SIG-M5 treated with dmso at 0.1 percent for 504 hours (cell line): ENCODE data around the gene CNOT8.
"Not testable (repeated sequence)": the region's sequence is repeated elsewhere in the genome, so short reads cannot be mapped to it uniquely, and the experiment has no call there.

Experiments
- DNase-seq: peaks from one replicate; lab custom pipeline; 2025; ENCODE audit not compliant: unreplicated experiment; lab: John Stamatoyannopoulos, UW

CNOT8 gene

DNA sequence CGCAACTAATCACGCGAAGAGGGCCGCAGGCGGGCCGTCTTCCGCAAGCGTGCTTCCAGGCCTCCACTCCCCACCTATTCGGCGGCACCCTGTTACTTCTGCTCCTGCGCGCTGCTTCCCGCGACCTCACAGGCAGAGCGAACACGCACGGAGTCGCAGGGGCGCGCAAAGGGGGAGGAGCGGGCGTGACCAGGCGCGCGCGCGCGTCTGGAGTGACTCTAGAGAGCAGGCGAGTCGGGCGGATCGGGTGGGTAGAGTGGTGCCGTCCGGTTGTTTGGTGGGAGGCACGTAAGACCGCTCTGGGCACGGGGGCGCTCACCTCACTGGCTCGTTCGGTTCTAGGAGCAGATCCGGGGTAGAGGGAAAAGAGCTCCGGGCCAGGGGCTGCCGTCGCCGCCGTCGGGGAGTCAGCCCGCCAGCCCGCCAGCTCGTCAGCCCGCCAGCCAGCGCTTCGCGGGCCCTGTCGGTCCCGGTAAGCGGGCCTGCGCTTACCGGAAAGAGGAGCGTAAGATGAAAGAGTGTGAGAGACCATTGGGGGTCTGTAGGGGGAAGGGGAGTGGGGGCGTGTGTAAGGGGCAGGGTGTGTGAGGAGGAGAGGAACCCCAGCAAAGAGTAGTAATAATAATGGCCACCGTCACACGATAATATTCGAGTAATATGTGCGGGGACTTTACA is at the start of gene CNOT8:
TSS of gene CNOT8 (plus strand) at position 331 of the 675 bp plus-strand sequence. CDS start 4,652 bp downstream, outside the sequence.
- peak; percentile 98 for DNase-seq

DNA sequence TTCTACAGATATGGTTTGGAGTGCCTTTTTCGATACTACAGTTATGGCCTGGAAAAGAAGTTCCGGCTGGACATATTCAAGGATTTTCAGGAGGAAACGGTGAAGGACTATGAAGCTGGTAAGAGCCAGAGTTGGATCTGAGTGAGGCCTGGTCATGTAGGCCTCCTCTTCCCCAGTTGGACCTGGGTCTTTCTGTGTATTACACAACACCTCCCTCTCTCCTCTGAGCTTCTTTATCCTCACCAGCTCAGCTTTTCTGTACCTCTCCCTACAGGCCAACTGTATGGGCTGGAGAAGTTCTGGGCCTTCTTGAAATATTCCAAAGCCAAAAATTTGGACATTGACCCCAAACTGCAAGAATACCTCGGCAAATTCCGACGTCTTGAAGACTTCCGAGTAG is 47.2 kb upstream of the CNOT8 start:
- DNase-seq = no peak

DNA sequence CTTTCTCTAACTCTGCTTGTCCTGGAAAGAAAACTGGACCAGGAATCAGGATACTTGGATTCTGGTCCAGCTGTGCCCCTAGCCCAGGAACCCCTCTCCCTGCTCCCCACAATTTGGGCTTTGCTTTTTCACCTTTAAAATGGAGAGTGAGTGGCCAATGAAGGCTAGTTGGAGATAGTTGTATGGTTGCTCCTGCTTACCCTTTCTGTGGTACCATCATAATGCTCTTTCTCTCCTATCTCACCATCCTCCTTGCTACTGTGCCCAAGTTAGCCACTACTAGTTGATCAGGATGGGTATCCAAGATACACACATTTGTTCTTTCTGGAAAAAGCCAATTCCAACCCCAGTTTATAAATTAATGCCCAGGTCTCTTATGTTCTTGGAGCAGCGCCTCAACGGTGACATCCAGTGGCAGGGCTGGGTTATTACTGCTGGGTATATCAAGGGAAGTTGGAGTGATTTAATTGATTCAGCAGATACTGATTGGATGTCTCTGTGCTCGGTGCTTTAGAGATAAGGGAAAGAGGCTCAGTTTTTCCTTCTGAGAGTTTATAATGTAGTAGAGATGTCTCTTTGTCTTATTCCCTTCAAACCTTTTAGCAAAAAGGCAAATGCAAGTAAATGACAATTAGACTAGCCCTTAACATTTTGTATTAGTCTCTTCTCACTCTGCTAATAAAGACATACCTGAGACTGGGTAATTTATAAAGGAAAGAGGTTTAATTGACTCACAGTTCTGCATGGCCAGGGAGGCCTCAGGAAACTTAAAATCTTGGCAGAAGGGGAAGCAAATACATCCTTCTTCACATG is 46.6 kb upstream of the CNOT8 start:
- DNase-seq = peak; percentile 69

DNA sequence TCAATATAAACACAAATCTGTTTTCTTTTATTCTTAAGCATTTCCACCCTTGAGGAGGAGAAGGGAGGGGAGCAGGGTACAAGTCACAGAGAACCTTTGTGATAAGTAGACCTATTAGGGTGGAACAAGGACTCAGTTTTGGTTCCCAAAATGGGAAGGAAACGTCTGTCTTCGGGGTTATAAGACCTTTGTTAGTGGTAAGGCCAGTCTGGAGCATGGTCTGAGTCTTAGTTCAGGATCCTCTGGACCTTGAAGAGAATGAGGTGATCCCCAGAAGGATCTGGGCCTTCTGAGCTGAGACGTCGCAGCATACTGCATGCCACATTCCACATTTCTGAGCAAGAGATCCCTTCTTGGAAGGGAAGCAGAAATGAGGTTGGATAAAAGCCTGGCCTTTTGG is 45.3 kb upstream of the CNOT8 start:
- no peak for DNase-seq

DNA sequence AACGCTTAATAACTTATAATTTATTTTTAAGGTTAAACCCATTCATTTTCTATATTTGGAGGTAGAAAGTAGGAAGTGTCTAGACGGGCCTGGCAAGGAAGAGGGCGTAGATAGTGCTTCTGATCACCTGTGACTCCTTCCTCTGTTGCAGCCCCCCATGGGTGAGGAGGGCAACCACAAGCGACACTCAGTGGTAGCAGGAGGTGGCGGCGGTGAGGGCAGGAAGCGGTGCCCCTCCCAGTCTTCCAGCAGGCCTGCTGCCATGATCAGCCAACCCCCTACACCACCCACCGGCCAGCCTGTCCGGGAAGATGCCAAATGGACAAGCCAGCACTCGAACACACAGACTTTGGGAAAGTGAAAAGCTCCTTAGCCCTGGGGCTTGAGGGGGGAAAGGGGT is 44.7 kb upstream of the CNOT8 start:
- DNase-seq = no peak

DNA sequence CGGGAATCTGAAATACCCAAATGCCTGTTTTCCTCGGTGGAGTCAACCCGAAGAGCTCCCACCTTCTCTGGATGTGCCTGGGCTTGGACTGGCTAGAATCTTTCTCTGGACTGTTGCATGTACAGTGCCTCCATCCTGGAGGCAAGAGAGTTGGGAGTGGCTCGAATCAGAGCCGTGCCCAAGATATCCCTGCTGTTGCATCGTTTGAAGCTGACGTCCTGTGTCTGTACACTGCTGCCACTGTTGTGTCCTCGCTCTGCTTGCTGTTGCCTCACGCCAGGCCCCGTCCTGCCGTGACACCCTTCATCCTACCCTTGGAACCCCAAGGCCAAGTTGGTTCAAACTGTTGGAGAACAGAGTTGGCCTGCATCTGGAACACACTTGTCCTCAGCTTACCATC is 43.4 kb upstream of the CNOT8 start:
- DNase-seq = no peak

DNA sequence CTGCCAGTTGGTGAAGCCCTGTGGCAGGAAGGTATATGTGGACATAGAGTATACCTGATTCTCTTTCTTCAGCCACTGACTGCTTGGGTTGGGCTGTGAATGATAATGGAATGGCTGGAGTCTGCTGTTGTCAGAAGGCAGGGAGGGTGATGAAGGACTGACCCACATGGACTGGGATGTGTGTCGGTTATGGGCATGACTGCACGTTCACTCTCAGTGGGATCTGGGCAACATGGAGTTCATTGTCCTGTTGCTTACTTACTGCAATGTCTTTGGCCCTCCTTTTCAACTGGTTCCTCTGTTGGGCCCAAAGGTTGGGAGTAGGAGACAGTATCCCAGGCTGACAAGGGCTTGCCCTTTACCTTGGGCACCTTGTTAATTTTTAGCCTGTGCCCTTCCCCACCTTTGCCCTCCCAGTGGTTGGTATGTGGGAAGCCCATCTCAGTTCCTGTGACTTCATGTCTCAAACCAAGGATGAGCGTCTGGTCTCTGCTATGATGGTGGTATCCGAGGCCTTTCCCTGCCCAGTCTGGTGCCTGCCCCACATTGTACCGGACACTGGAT is 42.7 kb upstream of the CNOT8 start:
- no peak for DNase-seq

DNA sequence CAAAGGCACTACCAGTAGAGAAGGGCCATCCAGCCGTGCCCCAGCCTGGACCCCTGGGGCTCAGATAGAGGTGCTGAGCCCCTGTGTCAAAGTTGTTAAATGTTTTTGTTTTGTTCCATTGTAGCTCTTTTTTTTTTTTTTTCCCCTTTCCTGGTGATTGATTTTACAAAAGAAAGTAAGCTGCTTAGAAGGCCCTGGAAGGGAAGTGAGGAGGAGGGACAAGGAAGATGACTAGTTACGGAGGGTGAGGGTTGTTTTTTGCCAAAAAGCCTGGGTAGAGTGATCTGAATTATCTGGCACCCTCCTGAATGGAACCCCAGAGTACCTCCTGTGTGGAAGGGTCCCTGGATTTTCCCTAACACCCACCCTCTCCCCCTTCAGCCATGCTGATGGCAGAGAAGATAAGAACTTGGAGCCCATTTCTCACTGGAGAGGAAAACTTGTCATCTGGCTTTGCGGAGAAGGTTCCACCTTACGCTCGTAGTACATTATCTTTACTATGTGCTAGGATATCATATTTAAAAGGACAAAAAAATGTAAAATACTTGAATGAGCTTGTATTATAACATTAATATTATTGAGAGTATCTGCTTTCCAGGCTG is 41.4 kb upstream of the CNOT8 start:
- no peak for DNase-seq

DNA sequence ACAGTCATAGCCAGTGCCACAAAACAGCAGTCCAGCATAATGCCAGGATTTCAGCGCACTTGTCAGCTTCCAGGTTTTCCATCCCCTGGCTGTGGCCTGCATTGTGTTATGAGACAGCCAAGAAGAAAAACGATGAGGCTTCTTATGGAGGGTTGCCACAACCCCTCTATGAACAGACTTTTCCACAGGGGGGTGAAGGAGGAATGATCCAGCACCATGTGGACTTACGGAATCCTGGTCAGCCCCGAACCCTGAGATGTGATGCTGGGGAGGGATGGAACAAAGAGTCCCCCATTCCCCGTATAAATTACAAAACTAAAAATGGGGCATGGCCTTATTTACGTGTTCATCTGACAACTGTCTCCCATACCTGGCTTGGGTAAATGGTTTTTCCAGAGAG is 40.6 kb upstream of the CNOT8 start:
- no peak for DNase-seq

DNA sequence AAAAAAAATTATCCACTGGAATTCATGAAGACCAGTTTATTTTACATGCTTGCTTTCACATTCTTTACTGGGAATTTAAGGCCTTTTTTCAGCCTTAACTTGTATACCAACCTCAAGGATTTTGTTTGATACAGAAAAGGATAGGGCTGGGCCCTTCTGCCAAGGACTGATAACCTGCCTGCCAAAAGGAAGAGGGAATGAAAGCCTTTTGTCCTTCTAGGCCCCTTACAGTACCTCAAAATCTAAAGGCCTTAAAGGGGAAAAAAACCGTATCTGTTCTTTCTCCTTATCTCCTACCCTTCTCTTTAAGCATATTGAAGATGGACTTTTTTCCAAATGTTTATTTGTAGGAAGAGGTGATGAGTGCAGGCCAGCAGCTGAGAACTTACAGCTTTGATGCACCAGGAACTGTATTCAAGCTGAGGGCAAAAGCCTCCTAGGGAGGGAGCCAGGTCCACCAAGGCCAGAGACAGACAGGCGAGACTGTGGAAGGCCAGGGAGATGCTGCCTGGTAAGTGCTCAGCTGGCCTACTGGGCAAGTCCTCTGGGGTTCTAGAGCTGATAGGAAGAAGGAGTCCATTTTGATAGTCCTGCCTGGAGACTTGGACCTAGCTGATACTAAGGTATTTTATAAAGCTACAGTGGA is 39.8 kb upstream of the CNOT8 start:
- DNase-seq = no peak

DNA sequence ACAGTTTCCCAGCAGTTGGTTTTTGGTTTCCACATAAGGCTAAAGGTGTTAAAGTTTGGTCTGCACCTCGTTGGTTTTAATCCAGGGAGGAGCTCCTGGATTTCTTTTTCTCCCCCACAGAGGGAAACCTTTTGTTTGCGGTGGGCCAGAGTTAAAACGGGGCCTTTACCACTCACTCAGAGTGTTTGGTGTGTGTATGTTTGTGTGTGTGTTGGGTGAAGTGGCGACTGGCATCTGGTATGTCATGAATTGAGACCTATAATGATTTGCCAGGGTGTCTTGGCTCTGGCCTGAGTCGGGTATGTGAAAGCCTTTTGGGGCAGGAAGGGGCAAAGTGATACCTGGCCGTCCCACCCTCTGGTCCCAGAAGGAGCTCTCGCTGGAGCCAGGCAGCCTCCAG is 38.9 kb upstream of the CNOT8 start:
- no peak for DNase-seq

DNA sequence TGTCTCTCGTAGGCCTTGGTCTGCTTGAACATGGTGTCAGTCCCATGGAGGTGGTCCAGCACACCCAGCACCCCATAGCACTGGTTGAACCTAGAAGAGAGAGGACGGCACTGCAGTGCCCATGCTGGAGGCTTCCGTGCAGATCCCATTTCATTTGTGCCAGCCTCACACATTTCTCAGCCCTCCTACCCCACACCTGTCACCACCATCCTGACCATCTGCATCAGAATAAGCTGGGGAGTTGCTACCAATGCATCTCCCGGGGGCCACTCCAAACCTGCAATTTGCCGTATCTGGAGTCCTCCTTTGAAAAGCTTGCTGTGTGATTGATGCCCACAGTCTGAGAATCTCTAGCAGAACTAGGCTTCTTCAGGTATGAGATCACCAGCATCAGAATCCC is 38.0 kb upstream of the CNOT8 start:
- DNase-seq = no peak

DNA sequence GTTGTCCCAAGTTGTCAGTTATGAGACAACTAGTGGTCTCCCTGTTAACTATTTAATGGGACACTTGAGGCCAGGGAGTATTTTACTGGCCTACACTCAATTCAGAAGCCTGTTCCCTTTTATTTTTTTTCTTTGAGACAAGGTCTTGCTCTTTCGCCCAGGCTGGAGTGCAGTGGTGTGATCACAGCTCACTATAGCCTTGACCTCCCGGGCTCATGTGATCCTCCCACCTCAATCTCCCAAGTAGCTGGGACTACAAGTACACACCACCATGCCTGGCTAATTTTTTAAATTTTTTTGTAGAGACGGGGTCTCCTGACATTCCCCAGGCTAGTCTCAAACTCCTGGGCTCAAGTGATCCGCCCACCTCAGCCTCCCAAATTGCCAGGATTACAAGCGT is 35.5 kb upstream of the CNOT8 start:
- not testable (repeated sequence) for DNase-seq

DNA sequence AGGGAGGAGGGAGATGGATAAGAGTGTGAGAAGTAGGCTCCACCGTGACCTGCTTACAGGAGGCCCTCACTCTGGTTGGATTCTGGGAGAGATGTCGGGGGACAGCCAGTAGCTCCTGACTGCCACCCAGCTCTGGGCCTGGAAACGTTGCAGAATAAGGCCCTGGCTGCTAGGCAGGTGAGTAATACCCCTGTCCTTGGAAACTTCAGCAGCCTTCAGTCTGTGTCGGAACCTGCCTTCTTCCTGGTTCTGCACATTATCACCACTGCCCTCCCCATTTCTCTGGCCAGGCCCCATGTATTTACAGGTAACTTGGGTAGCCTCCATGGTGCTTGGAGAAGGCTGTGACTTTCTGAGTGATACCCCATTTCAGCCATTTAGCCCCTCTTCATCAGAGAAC is 34.8 kb upstream of the CNOT8 start:
- no peak for DNase-seq

DNA sequence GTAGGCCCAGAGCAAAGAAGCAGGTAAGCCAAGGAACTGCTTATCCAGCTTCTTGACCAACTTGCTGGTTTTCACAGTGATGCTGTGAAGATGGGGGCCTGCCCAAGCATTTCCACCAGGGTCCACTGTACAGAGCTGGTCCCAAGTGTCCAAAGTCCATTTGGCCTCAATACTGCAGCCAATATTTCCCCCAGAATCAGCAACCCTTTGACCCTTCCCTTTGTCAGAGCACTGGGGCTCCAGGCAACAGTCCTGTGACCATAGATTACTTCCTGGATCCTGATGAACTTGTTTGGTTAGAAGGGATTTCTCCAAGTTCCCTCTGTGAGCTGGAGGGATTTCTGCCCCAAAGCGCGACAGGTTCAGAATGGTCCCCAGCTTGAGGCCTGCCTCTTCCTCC is 34.4 kb upstream of the CNOT8 start:
- no peak for DNase-seq

DNA sequence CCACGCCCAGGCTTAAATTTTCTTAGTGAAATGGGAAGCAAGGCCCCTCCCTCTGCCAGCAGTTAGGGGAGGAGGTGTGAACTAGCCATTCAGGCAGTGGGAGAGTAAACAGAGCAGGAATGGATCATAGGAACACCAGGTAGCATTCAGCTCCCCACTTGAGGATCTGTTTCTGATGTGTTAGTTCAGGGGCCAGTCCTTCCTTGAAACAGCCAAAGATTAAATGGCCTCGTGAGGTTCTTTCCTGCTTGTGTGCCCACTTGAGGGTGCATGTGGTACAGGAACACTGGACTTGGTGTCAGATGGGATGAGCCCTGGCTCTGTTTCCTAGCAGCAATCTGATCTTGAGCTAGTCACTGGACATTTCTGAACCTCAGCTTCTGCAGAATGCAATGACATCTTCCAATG is 29.2 kb upstream of the CNOT8 start:
- DNase-seq = no peak

DNA sequence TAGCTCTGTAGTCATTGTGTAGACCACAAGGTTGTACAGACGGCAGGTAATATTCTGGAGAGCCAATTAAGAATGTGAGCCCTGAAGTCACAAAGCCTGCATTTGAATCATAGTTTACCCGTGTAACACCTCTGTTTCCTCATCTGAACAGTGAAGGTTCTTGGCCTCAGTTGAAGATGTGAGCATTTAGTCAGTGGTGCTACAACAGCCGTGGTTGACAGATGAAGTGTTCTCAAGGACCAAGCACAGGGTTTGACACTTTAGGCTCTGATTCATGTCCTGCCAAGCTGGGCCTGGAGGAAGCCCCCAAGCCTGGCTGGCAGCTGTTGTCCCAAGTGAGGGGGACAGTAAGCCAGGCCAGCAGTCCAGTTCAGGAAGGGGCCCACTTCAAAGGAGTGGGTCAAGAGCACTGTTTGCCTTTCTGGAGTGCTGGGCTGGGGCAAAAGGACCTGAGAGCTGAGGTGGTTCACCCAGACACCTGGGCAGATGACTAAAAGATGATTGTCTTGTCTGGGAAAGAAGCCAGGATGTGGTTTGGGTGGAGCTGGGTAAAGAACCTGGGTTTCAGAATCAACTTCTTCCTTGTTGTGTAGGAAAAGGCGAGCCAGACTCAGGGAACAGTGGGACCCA is 28.7 kb upstream of the CNOT8 start:
- DNase-seq = no peak

DNA sequence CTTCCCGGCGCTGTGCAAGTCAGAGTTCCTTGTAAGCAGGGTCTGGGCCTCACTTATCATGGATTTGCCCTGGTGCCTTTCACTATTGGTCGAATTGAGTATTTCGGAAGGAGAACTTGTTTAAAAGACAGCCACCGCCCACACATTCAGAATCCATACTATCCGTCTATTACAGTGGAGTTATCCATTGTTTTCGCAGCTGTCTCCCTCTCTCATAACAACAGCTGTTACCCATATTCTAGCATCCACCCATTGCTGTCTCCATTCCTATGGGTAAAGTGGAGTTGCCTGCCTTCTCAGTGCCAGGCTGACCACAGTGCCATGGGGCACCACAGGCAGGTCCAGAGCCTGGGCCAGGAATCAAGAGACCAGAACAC is 28.2 kb upstream of the CNOT8 start:
- DNase-seq = no peak

DNA sequence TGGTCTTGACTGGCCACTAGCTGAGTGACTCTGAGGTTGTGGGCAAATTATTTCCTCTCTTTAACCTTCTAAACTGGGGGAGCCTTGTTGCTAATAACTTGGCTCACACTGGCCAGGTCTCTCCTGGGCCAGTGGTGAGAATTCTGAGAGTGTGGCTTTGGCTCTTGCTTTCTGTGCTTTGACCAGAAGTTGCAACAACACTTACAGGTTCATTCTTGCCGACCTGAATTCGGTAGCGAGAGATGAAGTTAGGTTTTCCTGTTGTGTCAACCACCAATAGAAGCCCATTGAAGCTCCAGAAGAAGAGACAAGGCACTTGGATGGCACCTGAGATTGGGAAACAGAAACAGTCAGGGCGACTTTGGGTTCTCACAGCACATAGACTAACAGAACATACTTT is 27.8 kb upstream of the CNOT8 start:
- no peak for DNase-seq

DNA sequence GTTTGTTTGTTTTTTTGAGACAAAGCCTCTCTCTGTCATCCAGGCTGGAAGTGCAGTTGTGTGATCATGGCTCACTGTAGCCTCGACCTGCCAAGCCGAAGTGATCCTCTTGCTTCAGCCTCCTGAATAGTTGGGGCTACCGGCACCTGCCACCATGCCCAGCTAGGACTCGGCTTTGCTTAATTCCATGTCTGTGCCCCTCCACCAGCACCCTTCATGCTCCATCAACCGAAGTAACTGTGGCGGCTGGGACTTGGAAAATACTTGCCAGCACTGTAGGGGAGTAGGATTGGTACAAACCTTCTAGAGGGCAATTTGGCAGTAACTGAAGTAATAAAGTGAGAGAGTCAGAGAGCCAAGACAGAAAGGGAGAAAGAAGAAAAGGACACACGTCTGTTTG is 27.0 kb upstream of the CNOT8 start:
- DNase-seq = no peak

DNA sequence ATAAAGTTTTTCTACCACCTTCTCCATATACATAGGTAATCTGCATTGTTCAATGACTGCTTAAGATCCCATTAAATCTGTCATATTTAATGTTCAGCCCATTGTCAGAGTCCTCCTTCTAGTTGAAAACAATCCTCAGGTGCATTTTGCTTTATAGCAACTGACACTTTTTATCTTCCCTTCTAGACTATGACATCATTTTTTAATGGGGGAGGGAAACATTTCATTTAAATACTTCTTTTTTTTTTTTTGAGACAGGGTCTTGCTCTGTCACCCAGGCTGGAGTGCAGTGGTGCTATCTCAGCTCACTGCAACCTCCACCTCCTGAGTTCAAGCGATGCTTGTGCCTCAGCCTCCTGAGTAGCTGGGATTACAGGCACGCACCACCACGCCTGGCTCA is 25.6 kb upstream of the CNOT8 start:
- DNase-seq = not testable (repeated sequence)
